ENCODE data around the gene OR10A3.
A peak's percentile ranks its signal among the peaks of the same experiment; 100 is the strongest.

Gene OR10A3

GRCh38 chr11:7903940-7904339, 37.6 kb downstream of the OR10A3 start:
- H3K27me3 ChIP-seq (ENCODE audit: control insufficient read depth, insufficient read depth, low read length): no peaks in the 10 kb centered on the region
- no peak overlapping the region for H3K4me3 ChIP-seq (ENCODE audit: low read length)
- H3K4me2 ChIP-seq (ENCODE audit: low read length): peak overlapping the region; percentile 66
- no peaks in the 10 kb centered on the region for H3K9me3 ChIP-seq (replicated peaks; ENCODE audit: low read length)
- peaks cover 43% of the 10 kb centered on the region for H3K4me1 ChIP-seq (ENCODE audit: control insufficient read depth, insufficient read depth, low read length)
- peak overlapping the region; percentile 27 for H3K9ac ChIP-seq (ENCODE audit: low read depth, low read length)
- H3K36me3 ChIP-seq (ENCODE audit: insufficient read depth, low read length): no peaks in the 10 kb centered on the region

DNA sequence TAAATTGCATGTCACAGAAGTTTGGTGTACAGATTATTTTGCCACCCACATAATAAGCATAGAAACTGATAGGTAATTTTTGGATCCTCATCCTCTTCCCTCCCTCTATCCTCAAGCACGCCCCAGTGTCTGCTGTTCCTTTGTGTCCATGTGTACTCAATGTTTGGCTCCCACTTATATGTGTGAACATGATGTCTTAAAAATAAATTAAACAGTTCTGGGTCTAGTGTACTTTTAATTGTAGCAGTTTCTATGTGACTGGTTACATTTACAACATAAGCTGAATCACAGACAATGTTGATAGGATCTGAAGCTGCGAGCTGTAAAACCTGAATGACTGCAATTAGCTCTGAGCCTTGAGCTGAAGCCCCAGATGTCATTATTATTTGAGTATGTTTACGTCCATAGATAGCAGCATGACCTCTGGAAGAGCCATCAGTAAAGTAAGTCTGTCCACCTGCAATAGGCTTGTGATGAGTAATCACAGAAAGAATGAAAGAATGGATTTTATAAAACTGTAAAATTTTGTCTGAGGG, 40.1 kb downstream of the OR10A3 start:
- Histone ChIP-seq H3K4me3 (ENCODE audit: low read length) (no peak overlapping the region), H3K36me3 (ENCODE audit: insufficient read depth, low read length) (no peaks in the 10 kb centered on the region), H3K27me3 (ENCODE audit: control insufficient read depth, insufficient read depth, low read length) (no peaks in the 10 kb centered on the region), H3K4me2 (ENCODE audit: low read length) (no peak overlapping the region), H3K4me1 (ENCODE audit: control insufficient read depth, insufficient read depth, low read length) (peaks cover 34% of the 10 kb centered on the region), H3K9ac (ENCODE audit: low read depth, low read length) (no peak overlapping the region), H3K9me3 (replicated peaks; ENCODE audit: low read length) (no peaks in the 10 kb centered on the region)

DNA sequence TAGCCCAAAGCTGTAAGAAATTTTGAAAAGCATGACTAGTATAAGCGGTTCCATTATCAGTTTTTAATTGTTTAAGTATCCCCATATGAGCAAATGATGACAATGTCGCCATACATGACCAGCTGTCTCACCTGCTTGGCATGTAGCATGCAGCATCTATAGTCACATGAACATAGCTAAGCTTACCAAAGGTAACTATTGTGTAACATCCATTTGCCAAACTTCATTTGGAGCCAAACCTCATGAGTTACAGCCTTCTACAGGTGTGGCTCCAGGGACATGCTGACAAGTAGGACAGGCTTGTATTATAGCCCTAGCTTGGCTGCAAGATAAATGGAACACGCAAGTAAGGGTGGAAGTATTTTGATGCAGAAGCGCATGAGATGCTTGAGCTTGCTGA, 40.8 kb downstream of the OR10A3 start:
- no peak overlapping the region for H3K9ac ChIP-seq (ENCODE audit: low read depth, low read length)
- H3K4me1 ChIP-seq (ENCODE audit: control insufficient read depth, insufficient read depth, low read length): peaks cover 32% of the 10 kb centered on the region
- no peaks in the 10 kb centered on the region for H3K9me3 ChIP-seq (replicated peaks; ENCODE audit: low read length)
- no peak overlapping the region for H3K4me3 ChIP-seq (ENCODE audit: low read length)
- H3K27me3 ChIP-seq (ENCODE audit: control insufficient read depth, insufficient read depth, low read length): no peaks in the 10 kb centered on the region
- H3K36me3 ChIP-seq (ENCODE audit: insufficient read depth, low read length): no peaks in the 10 kb centered on the region
- H3K4me2 ChIP-seq (ENCODE audit: low read length): no peak overlapping the region

DNA sequence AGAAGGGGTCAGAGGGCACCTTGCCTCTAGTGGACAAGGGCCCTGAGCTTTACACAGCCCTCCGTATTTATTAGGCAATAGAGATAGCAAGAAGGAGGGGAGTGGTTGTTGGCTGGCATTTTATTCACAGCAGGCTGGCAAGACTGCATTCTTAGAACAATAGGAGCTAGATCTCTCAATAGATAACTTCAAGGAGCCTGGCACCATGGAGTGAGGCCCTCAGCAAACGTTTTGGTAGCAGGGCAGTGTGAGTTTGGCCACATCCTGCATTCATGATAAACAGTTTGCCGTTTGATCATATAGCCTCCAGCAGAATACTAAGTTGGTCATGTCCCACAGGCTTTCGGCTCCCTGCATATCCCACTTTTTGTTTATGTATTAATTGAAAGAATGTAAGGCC, 42.1 kb downstream of the OR10A3 start:
- Histone ChIP-seq H3K4me2 (ENCODE audit: low read length) (no peak overlapping the region), H3K4me1 (ENCODE audit: control insufficient read depth, insufficient read depth, low read length) (peaks cover 20% of the 10 kb centered on the region), H3K9ac (ENCODE audit: low read depth, low read length) (no peak overlapping the region), H3K36me3 (ENCODE audit: insufficient read depth, low read length) (no peaks in the 10 kb centered on the region), H3K9me3 (replicated peaks; ENCODE audit: low read length) (no peaks in the 10 kb centered on the region), H3K27me3 (ENCODE audit: control insufficient read depth, insufficient read depth, low read length) (no peaks in the 10 kb centered on the region), H3K4me3 (ENCODE audit: low read length) (no peak overlapping the region)

- no peak overlapping the region for H3K9ac ChIP-seq (ENCODE audit: low read depth, low read length)
- no peaks in the 10 kb centered on the region for H3K36me3 ChIP-seq (ENCODE audit: insufficient read depth, low read length)
- no peaks in the 10 kb centered on the region for H3K9me3 ChIP-seq (replicated peaks; ENCODE audit: low read length)
- H3K4me2 ChIP-seq (ENCODE audit: low read length): no peak overlapping the region
- H3K4me3 ChIP-seq (ENCODE audit: low read length): no peak overlapping the region
- no peaks in the 10 kb centered on the region for H3K27me3 ChIP-seq (ENCODE audit: control insufficient read depth, insufficient read depth, low read length)
- H3K4me1 ChIP-seq (ENCODE audit: control insufficient read depth, insufficient read depth, low read length): peaks cover 14% of the 10 kb centered on the region
Measured at GRCh38 chr11:7898666-7899283, 42.7 kb downstream of the OR10A3 start.

GRCh38 chr11:7896009-7896785, 45.3 kb downstream of the OR10A3 start:
- Histone ChIP-seq H3K9me3 (replicated peaks; ENCODE audit: low read length) (no peaks in the 10 kb centered on the region), H3K27me3 (ENCODE audit: control insufficient read depth, insufficient read depth, low read length) (no peaks in the 10 kb centered on the region), H3K9ac (ENCODE audit: low read depth, low read length) (no peak overlapping the region), H3K4me3 (ENCODE audit: low read length) (no peak overlapping the region), H3K4me1 (ENCODE audit: control insufficient read depth, insufficient read depth, low read length) (peaks cover 24% of the 10 kb centered on the region), H3K4me2 (ENCODE audit: low read length) (no peak overlapping the region), H3K36me3 (ENCODE audit: insufficient read depth, low read length) (no peaks in the 10 kb centered on the region)

DNA sequence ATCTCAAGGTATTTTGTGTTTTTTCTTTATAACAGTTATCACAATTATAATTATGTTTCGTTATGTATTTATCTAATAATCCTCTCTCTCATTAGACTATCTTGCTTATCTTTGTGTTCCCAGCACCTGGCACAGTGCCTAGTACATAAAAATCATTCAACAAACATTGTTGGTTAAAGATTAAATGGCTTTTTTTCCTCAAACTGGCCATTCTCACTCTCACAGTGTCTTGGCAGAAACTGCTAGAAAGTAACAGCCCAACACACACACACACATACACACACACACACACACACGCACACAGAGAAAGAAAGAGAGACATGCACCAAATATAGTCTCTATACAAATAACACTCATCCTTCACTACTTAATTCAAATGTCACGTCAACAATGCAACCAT, 47.3 kb downstream of the OR10A3 start:
- Histone ChIP-seq H3K4me3 (ENCODE audit: low read length) (no peak overlapping the region), H3K4me1 (ENCODE audit: control insufficient read depth, insufficient read depth, low read length) (peaks cover 39% of the 10 kb centered on the region), H3K27me3 (ENCODE audit: control insufficient read depth, insufficient read depth, low read length) (no peaks in the 10 kb centered on the region), H3K9ac (ENCODE audit: low read depth, low read length) (no peak overlapping the region), H3K36me3 (ENCODE audit: insufficient read depth, low read length) (no peaks in the 10 kb centered on the region), H3K9me3 (replicated peaks; ENCODE audit: low read length) (no peaks in the 10 kb centered on the region), H3K4me2 (ENCODE audit: low read length) (no peak overlapping the region)

DNA sequence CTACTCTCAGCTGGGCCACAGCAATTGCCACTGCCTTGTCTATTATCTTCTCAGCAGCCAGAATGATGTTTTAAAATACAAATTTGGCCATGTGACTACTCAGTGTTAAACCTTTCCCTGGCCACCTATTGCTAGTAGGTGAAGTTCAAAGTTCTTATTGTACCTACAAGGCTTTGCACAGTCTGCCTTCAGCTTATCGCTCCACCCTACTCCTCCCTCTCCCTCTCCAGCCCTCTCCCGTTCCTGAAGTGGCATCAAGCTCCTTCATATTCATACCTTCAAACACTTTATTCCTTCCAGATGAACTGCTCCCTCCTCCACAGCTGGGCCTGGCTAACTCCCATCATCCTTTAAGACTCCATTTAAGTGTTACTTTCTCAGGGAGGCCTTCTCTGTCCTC, 47.7 kb downstream of the OR10A3 start:
- no peak overlapping the region for H3K9ac ChIP-seq (ENCODE audit: low read depth, low read length)
- H3K27me3 ChIP-seq (ENCODE audit: control insufficient read depth, insufficient read depth, low read length): no peaks in the 10 kb centered on the region
- H3K36me3 ChIP-seq (ENCODE audit: insufficient read depth, low read length): no peaks in the 10 kb centered on the region
- peaks cover 39% of the 10 kb centered on the region for H3K4me1 ChIP-seq (ENCODE audit: control insufficient read depth, insufficient read depth, low read length)
- no peak overlapping the region for H3K4me2 ChIP-seq (ENCODE audit: low read length)
- no peaks in the 10 kb centered on the region for H3K9me3 ChIP-seq (replicated peaks; ENCODE audit: low read length)
- H3K4me3 ChIP-seq (ENCODE audit: low read length): no peak overlapping the region

- no peaks in the 10 kb centered on the region for H3K36me3 ChIP-seq (ENCODE audit: insufficient read depth, low read length)
- H3K9me3 ChIP-seq (replicated peaks; ENCODE audit: low read length): no peaks in the 10 kb centered on the region
- peak overlapping the region; percentile 71 for H3K4me2 ChIP-seq (ENCODE audit: low read length)
- no peaks in the 10 kb centered on the region for H3K27me3 ChIP-seq (ENCODE audit: control insufficient read depth, insufficient read depth, low read length)
- H3K4me3 ChIP-seq (ENCODE audit: low read length): no peak overlapping the region
- H3K9ac ChIP-seq (ENCODE audit: low read depth, low read length): peak overlapping the region; percentile 74
- H3K4me1 ChIP-seq (ENCODE audit: control insufficient read depth, insufficient read depth, low read length): peaks cover 39% of the 10 kb centered on the region
Measured at GRCh38 chr11:7892840-7893254, 48.7 kb downstream of the OR10A3 start.

GRCh38 chr11:7892059-7892699, 49.3 kb downstream of the OR10A3 start:
- H3K9me3 ChIP-seq (replicated peaks; ENCODE audit: low read length): no peaks in the 10 kb centered on the region
- peak overlapping the region; percentile 49 for H3K4me3 ChIP-seq (ENCODE audit: low read length)
- H3K4me2 ChIP-seq (ENCODE audit: low read length): peak overlapping the region; percentile 71
- no peaks in the 10 kb centered on the region for H3K27me3 ChIP-seq (ENCODE audit: control insufficient read depth, insufficient read depth, low read length)
- H3K4me1 ChIP-seq (ENCODE audit: control insufficient read depth, insufficient read depth, low read length): peaks cover 39% of the 10 kb centered on the region
- no peaks in the 10 kb centered on the region for H3K36me3 ChIP-seq (ENCODE audit: insufficient read depth, low read length)
- peak overlapping the region; percentile 74 for H3K9ac ChIP-seq (ENCODE audit: low read depth, low read length)

DNA sequence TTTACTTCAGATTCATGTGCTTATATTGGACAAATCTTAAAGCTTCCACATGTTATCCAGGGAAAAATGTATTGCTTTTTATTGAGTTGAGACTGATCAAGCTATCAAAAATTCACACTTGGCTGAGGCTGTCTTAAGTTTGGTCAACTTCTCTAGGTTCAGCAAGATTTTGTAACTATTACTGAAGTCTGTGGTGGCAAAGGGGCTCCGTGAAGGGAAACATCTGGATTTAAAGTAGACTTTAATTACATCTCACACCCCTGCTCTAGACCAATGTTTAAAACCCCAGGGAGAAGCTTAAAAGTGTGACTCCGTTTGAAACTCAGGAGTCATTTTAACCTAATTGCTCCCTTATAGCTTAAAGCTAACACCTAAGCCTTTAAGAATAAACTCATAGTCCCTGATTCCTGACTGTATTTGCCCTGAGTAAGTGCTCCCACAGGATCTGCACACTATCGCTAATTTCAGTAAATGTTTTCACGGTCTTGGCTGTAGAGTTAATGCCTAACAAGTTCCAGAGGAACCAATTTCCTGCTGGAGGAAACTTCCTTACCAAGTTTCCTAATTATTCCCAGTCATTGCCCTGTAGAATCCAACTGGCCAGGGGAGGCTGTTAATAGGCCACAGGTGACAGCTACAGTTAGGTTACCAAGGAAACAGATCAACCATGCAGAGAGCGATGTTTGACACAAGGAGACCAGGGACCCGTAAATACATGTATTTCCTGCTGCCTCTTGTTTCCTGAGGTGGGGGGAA, 50.9 kb downstream of the OR10A3 start:
- peak overlapping the region; percentile 57 for H3K4me2 ChIP-seq (ENCODE audit: low read length)
- peaks cover 34% of the 10 kb centered on the region for H3K4me1 ChIP-seq (ENCODE audit: control insufficient read depth, insufficient read depth, low read length)
- no peaks in the 10 kb centered on the region for H3K27me3 ChIP-seq (ENCODE audit: control insufficient read depth, insufficient read depth, low read length)
- H3K9ac ChIP-seq (ENCODE audit: low read depth, low read length): no peak overlapping the region
- H3K36me3 ChIP-seq (ENCODE audit: insufficient read depth, low read length): no peaks in the 10 kb centered on the region
- H3K4me3 ChIP-seq (ENCODE audit: low read length): no peak overlapping the region
- no peaks in the 10 kb centered on the region for H3K9me3 ChIP-seq (replicated peaks; ENCODE audit: low read length)

Measured in skeletal muscle satellite cell (primary cell).